Activated T-cell treated with anti-CD3 and anti-CD28 coated beads, Interleukin-2, amount 50 U/mL, for 1 hour (primary cell): Measurements from ENCODE around the gene PNMT.
A peak's percentile ranks its signal among the peaks of the same experiment; 100 is the strongest.

Experiments used
- DNase-seq: peaks from one replicate; pipeline ENCODE4 v3.0.0-alpha.2; 2020

The PNMT gene

GRCh38 chr17:39671651-39672521 is 3.6 kb downstream of the PNMT start:
- DNase-seq, result no peak

- DNase-seq, result no peak
These were observed 4.5 kb downstream of the PNMT start for GRCh38 chr17:39672522-39673334.

DNA sequence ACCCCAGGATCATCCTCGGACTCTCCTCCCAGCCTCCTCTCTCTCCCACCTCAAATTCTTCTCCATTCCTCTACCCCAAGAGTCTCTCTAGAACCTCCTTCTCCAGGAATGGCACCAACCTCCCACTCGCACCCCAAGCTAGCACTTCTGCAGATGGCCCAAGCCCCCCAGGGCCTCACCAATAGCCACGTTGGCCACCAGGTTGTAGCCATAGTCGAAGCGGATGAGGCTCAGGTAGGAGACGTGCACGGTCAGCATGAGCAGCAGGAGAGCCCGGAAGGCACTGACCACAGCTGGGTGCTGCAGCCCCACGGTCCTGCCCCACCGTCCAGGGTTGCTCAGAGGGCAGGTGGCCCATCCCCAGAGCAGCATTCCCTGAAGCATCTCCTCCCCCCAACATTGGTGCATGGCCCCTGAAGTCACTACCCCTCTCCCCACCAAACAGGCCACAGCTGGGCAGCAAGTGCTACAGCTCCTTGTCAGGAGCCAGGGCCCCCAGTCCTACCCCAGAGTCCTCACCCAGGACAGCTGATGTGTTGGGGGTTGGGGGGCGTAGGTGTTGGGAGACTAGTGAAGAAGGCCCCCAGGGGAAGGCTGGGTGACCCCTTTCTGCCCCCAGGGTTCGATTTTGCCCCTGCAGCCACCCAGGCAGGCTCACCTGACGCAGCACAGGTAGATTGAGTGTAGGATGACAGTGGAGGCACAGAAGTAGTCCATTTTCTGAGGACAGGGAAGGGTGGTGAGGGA is 5.3 kb downstream of the PNMT start:
- DNase-seq, result no peak

- no peak for DNase-seq
These were observed 5.9 kb downstream of the PNMT start for GRCh38 chr17:39674179-39674578.

GRCh38 chr17:39674702-39675389 is 6.6 kb downstream of the PNMT start:
- no peak for DNase-seq

DNA sequence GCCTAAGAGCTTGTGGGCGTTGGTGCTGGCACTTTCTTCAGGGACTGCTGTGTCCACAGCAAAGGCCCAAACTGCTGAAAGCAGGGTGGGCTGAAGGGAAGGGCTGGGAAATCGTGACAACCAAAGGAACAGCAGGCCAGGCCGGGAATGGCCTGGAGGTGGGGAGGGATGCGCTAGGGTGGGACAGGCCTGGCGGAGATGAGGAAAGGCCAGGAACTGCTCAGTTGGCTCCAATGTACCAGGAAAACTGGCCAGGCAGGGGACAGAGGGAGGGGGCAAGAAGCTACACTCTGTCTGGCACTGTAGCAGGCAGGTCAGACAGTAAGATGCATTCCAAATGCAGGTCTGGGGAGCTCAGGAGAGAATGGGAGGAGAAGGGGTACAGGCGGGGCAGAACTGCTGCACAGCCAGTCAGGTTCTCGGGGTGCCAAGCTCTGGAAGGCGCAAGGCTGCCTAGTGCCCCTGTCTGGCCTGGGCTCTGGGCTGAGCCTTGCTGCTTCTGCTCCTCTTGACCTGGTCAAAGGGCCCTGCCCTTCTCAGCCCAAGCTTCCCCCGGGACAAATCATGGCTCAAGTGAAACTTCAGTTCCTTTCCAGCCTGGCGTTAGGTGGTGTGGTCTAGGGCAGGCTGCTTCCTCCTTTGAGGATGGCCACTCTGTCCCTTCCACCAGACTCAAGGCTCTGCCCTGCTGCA is 7.3 kb downstream of the PNMT start:
- DNase-seq, result no peak

DNA sequence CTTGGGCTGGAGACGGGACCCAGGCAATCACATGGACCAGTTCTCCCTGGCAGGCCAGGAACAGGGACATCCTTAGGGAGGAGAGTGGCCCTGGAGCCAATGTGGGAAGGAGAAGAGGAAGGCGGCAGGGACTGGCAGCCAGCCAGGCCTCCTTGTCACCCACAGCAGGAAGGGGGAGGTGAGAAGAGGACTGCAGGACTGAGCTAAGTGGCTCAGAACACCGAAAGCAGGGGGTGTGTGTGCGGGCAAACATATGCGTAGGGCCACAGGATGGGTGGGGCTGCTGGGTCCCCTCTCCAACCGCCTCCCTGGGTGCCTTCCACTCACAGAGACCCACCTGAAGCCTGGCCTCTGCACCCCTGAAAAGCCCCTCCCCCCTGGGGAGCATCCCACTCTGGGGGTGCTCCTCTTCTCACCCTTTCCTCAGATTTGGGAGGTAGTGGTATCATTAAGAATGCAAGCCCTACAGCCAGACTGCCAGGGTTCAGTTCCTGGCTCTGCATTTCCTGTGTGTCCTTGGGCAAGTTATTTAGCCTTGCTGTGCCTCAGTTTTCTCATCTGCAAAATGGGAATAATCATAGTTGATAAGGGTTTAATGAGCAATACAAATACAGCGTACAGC is 8.1 kb downstream of the PNMT start:
- DNase-seq, result no peak

GRCh38 chr17:39677072-39677471 is 8.8 kb downstream of the PNMT start:
- DNase-seq, result no peak

DNA sequence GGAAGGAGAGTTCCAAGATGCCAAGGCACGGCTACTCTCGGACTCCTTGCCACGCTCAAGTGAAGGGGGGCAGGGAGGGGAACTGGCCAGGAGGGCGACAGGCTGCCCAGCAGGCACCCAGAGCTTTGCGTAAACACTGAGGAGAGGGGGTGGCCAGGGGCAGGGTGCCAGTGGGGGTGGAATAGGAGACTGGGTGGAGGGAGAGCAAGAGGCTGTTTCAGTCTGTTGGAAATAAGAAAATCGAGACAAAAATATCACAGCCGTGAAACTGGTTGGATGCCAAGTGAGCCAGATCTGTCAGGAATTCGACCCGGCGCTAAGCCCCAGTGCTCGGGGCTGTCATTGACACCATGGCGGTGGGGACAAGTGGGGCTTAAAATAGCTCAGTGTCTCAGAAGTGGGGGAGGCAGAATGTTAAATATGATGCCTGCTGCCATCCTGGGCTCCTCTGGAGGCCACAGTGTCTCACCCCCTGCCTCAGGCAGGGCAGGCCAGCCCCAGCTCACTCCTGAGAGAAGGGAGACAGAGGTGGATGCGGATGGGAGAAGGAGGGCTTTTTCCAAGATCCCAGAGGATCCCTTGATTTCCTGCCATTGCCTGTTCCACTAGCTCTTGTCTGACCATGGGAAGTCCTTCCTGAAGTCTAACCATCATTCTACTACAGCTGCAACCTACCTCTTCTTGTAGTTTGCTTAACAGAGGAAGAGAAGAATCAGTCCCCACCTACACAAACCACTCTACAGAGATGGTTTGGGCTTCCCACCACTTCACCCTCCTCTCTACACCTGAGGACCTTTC is 9.5 kb downstream of the PNMT start:
- no peak for DNase-seq

GRCh38 chr17:39678340-39679116 is 10.3 kb downstream of the PNMT start:
- DNase-seq, result no peak

- DNase-seq, result peak; percentile 46
These were observed 11.4 kb downstream of the PNMT start for GRCh38 chr17:39679521-39680192.

GRCh38 chr17:39683295-39683939 is 15.2 kb downstream of the PNMT start:
- DNase-seq, result no peak

DNA sequence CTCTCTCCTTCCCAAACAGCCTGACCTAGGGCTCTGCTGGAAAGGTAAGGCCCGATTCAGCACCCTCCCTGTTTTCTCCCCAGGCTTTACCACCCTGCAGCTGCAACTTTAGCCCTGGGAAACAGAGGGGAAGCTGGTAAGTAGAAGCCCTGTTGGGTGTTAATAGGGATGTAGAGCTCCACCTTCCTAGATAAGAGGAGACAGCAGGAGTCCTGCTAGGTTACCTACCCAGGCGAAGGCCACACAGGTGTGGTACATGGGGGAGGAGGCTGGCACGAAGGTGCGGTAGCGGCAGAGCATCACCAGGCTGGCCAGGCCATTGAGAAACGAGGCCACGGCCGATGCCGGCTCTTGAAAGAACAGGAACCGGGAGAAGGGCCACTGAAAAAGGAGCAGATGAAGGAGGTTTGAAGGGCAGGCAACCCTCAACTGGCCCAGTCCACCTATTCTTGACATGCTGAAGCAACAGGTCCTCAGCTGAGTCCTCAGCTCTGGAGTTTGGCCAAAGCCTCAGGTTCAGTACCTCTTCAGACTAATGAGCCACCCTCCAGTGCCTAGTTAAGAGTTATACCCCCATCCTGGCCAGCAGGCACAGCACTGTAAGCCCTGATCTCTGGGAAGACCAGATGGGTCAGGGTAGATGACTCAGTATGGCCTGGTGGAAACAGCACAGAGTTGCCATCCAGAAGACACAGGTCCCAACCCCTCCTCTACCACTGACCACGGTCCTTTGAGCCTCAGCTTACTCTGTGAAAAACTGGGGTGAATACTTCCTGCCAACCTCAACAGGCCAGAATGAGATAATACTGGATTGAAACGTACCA is 16.3 kb downstream of the PNMT start:
- no peak for DNase-seq

GRCh38 chr17:39687101-39687545 is 18.9 kb downstream of the PNMT start:
- no peak for DNase-seq

GRCh38 chr17:39687546-39688474 is 19.6 kb downstream of the PNMT start, which contains the start of gene PGAP3:
Gene PGAP3, minus strand, starts transcription at chr17:39688057. Its CDS starts 43 bp downstream, at chr17:39688014.
- peak; percentile 85 for DNase-seq

GRCh38 chr17:39688475-39688835 is 20.2 kb downstream of the PNMT start:
- DNase-seq, result no peak

DNA sequence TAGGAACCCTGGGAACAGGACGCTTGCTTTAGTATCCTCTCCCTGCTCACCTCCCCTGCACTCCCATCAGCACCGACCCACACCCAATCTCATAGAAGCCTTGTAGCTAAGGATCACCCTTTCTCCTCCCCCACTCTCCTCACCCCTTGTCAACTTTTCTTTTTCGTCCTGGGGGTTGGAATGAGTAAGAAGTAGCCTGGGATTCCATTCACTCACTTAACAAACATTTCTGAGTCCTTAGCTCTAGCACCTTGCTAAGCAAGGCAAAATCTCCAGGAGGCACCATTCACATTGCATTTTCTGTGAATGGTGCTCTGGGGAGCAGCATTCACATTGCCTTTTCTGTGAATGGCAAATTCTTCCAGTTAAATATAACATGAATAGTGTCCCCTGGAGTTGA is 20.7 kb downstream of the PNMT start:
- no peak for DNase-seq
